AG09309 (cell line): ENCODE data around the gene JUN.
"Not testable (repeated sequence)": the region's sequence is repeated elsewhere in the genome, so short reads cannot be mapped to it uniquely, and the experiment has no call there.

Experiments
- DNase-seq: peaks from one replicate; pipeline ENCODE4 v3.0.0-alpha.2; 2010; ENCODE audit warnings: low read depth
- H3K4me3 ChIP-seq: 2 replicates; pipeline ENCODE4 v1.5.1; 2011; ENCODE audit warnings: mild to moderate bottlenecking, low read depth, low read length, moderate library complexity; ENCODE audit not compliant: control insufficient read depth
- CTCF ChIP-seq: IDR thresholded peaks from 2 replicates; pipeline ENCODE4 v1.5.1; 2011; ENCODE audit warnings: mild to moderate bottlenecking, low read depth, low read length, inconsistent platforms; ENCODE audit not compliant: insufficient read depth, control insufficient read depth; ENCODE audit errors: missing control alignments

JUN gene

GRCh38 chr1:58802640-58803399 is 19.0 kb upstream of the JUN start:
- H3K4me3 ChIP-seq: no peak overlapping the region
- no peak for DNase-seq
- no peak for TF ChIP-seq CTCF

- not testable (repeated sequence) for H3K4me3 ChIP-seq, DNase-seq
Observed at GRCh38 chr1:58801286-58801685, 17.4 kb upstream of the JUN start.

GRCh38 chr1:58799650-58800049 is 15.8 kb upstream of the JUN start:
- H3K4me3 ChIP-seq: no peak overlapping the region
- TF ChIP-seq CTCF: no peak
- DNase-seq: no peak

- no peak overlapping the region for H3K4me3 ChIP-seq
- no peak for DNase-seq
- no peak for TF ChIP-seq CTCF
Observed at GRCh38 chr1:58798910-58799442, 15.1 kb upstream of the JUN start.

- TF ChIP-seq CTCF: no peak
- H3K4me3 ChIP-seq: no peak overlapping the region
- no peak for DNase-seq
Observed at GRCh38 chr1:58796416-58796815, 12.6 kb upstream of the JUN start.

GRCh38 chr1:58794585-58794984 is 10.7 kb upstream of the JUN start:
- TF ChIP-seq CTCF: no peak
- H3K4me3 ChIP-seq: no peak overlapping the region
- DNase-seq: no peak

GRCh38 chr1:58792846-58793245 is 9.0 kb upstream of the JUN start:
- H3K4me3 ChIP-seq: no peak overlapping the region
- no peak for TF ChIP-seq CTCF
- DNase-seq: no peak
